Neural progenitor cell (in vitro differentiated cells): ENCODE measurements around the gene CSDE1. TPM values are rescaled to one million over a fixed set of nuclear protein-coding genes. Genes with fewer than 3 reads are reported as not detected.

ENCODE experiments used
- DNase-seq: peaks from one replicate; pipeline ENCODE4 v3.0.0-alpha.2; 2016; ENCODE audit warnings: low spot score
- H2AFZ ChIP-seq: fragments of 200-600 bp; sonication (generic); replicated peaks from 2 replicates; pipeline ENCODE4 v1.6.1; 2016; ENCODE audit warnings: antibody characterized with exemption
- H3F3A ChIP-seq: fragments of 200-600 bp; sonication (generic); 2 replicates; pipeline ENCODE4 v1.6.1; 2016; ENCODE audit warnings: antibody characterized with exemption, low read depth
- H3K27ac ChIP-seq: fragments of 200-600 bp; sonication (generic); 2 replicates; pipeline ENCODE4 v1.5.1; 2016; ENCODE audit warnings: mild to moderate bottlenecking
- H3K27me3 ChIP-seq: fragments of 200-600 bp; sonication (generic); 2 replicates; pipeline ENCODE4 v1.6.1; 2016; ENCODE audit warnings: mild to moderate bottlenecking, moderate library complexity
- H3K36me3 ChIP-seq: fragments of 200-600 bp; sonication (generic); 2 replicates; pipeline ENCODE4 v1.5.1; 2016
- H3K4me1 ChIP-seq: fragments of 200-600 bp; sonication (generic); 2 replicates; pipeline ENCODE4 v1.6.1; 2016; ENCODE audit warnings: mixed run types
- H3K4me2 ChIP-seq: fragments of 200-600 bp; sonication (generic); 2 replicates; pipeline ENCODE4 v1.6.1; 2016
- H3K4me3 ChIP-seq: fragments of 200-600 bp; sonication (generic); 2 replicates; pipeline ENCODE4 v1.5.1; 2016
- H3K79me2 ChIP-seq: fragments of 200-600 bp; sonication (generic); 2 replicates; pipeline ENCODE4 v1.6.1; 2016; ENCODE audit warnings: low read depth
- H3K9ac ChIP-seq: fragments of 200-600 bp; sonication (generic); 2 replicates; pipeline ENCODE4 v1.6.1; 2016
- H3K9me3 ChIP-seq: fragments of 200-600 bp; sonication (generic); 2 replicates; pipeline ENCODE4 v1.5.1; 2016; ENCODE audit warnings: low read depth
- H4K20me1 ChIP-seq: fragments of 200-600 bp; sonication (generic); 2 replicates; pipeline ENCODE4 v1.6.1; 2016; ENCODE audit warnings: low read depth
- H3K27ac Mint-ChIP-seq: 3 replicates; pipeline ENCODE4 v1.8.0; 2021; ENCODE audit warnings: mixed read lengths
- H3K27me3 Mint-ChIP-seq: 2 replicates; pipeline ENCODE4 v1.8.0; 2022; ENCODE audit warnings: low read depth, mild to moderate bottlenecking, inconsistent platforms, moderate library complexity, mixed read lengths; ENCODE audit not compliant: insufficient read depth
- H3K36me3 Mint-ChIP-seq: 3 replicates; pipeline ENCODE4 v1.8.0; 2021; ENCODE audit warnings: mixed read lengths
- H3K4me1 Mint-ChIP-seq: 3 replicates; pipeline ENCODE4 v1.8.0; 2021; ENCODE audit warnings: mixed read lengths
- H3K4me3 Mint-ChIP-seq: 3 replicates; pipeline ENCODE4 v1.8.0; 2021; ENCODE audit warnings: mild to moderate bottlenecking, moderate library complexity, mixed read lengths
- H3K9me3 Mint-ChIP-seq: 3 replicates; pipeline ENCODE4 v1.8.0; 2020; ENCODE audit warnings: mixed read lengths
- EZH2 ChIP-seq: fragments of 200-600 bp; sonication (generic); IDR thresholded peaks from 2 replicates; pipeline ENCODE4 v1.6.1; 2017; ENCODE audit warnings: antibody characterized with exemption, mild to moderate bottlenecking, moderate library complexity
- EZH2phosphoT487 ChIP-seq: fragments of 200-600 bp; sonication (generic); IDR thresholded peaks from 2 replicates; pipeline ENCODE4 v1.6.1; 2017; ENCODE audit warnings: antibody characterized with exemption
- total RNA-seq: library from RNA; depleted of rRNA; stranded (reverse); fragments of >200 nt; gene quantifications from 2 replicates; pipeline ENCODE4 v1.2.3, GENCODE V29; 2015; ENCODE audit warnings: low replicate concordance
- TF ChIP-seq, protein P1 (sequence below): fragments of 200-600 bp; sonication (generic); IDR thresholded peaks from 2 replicates; pipeline ENCODE4 v1.5.1; 2017; ENCODE audit warnings: antibody characterized with exemption, mild to moderate bottlenecking

Gene CSDE1
- total RNA-seq, 1 donor from 2014 or later = 1,362 TPM

DNA sequence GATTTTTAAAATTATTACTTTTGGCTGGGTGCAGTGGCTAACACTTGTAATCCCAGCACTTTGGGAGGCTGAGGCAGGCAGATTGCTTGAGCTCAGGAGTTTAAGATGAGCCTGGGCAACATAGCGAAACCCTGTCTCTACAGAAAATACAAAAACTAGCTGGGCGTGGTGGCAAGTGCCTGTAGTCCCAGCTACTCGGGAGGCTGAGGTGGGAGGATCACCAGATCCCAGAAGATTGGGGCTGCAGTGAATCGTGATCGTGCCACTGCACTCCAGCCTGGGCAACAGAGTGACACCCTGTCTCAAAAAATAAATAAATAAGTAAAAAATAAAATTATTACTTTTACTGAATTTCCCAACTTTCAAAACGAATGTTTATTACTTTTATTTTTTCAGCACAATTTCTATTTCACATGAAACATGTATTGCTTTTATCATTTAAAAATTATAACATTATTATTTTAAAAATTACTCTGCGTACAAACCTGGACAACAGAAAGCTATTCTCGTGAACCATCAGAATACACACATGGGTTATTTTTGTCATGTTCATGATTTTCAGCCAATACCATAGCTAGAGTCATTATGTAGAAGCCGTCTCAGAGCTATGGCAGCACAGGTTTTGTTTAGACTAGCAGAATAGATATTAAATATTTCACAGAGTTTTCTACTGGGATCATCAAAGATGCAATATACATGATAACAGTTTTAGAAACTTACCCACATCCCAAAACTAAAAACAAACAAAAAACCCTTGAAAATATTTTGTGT, 63.1 kb downstream of the CSDE1 start:
- Histone ChIP-seq H2AFZ (no peak overlapping the region), H3F3A (no peaks in the 10 kb centered on the region), H4K20me1 (no peaks in the 10 kb centered on the region), H3K4me1 (no peaks in the 10 kb centered on the region), H3K27ac (no peak overlapping the region), H3K27me3 (peaks cover 7% of the 10 kb centered on the region), H3K9me3 (no peaks in the 10 kb centered on the region), H3K9ac (no peak overlapping the region), H3K4me3 (no peak overlapping the region), H3K4me2 (no peak overlapping the region), H3K36me3 (no peaks in the 10 kb centered on the region), H3K79me2 (no peaks in the 10 kb centered on the region)
- H3K27me3 Mint-ChIP-seq = peaks cover under 1% of the 10 kb centered on the region
- no peak overlapping the region for H3K4me3 Mint-ChIP-seq
- no peaks in the 10 kb centered on the region for H3K36me3 Mint-ChIP-seq
- no peak for DNase-seq
- H3K27ac Mint-ChIP-seq = no peak overlapping the region
- no peaks in the 10 kb centered on the region for H3K9me3 Mint-ChIP-seq
- no peaks in the 10 kb centered on the region for H3K4me1 Mint-ChIP-seq
- no peak for TF ChIP-seq EZH2phosphoT487
- no peak for TF ChIP-seq EZH2
- TF ChIP-seq, protein P1, sequence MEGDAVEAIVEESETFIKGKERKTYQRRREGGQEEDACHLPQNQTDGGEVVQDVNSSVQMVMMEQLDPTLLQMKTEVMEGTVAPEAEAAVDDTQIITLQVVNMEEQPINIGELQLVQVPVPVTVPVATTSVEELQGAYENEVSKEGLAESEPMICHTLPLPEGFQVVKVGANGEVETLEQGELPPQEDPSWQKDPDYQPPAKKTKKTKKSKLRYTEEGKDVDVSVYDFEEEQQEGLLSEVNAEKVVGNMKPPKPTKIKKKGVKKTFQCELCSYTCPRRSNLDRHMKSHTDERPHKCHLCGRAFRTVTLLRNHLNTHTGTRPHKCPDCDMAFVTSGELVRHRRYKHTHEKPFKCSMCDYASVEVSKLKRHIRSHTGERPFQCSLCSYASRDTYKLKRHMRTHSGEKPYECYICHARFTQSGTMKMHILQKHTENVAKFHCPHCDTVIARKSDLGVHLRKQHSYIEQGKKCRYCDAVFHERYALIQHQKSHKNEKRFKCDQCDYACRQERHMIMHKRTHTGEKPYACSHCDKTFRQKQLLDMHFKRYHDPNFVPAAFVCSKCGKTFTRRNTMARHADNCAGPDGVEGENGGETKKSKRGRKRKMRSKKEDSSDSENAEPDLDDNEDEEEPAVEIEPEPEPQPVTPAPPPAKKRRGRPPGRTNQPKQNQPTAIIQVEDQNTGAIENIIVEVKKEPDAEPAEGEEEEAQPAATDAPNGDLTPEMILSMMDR = no peak

DNA sequence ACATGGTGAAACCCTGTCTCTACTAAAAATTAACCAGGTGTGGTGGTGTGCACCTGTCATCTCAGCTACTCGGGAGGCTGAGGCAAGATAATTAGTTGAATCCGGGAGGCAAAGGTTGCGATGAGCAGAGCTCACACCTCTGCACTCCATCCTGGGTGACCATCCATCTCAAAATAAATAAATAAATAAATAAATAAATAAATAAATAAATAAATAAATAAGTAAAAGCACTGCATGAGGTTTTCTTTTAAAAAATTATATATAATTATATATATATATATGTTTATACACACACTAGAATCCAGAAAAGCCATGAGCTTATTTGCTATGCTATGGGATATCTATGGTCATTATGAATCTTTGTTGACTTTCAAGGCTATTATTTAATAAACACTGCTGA, 64.8 kb downstream of the CSDE1 start:
- H3K9ac ChIP-seq = no peak overlapping the region
- H3K4me1 ChIP-seq = no peaks in the 10 kb centered on the region
- H4K20me1 ChIP-seq = no peaks in the 10 kb centered on the region
- H3K79me2 ChIP-seq = no peaks in the 10 kb centered on the region
- no peak overlapping the region for H3K27ac Mint-ChIP-seq
- no peaks in the 10 kb centered on the region for H3K36me3 Mint-ChIP-seq
- no peaks in the 10 kb centered on the region for H3F3A ChIP-seq
- no peaks in the 10 kb centered on the region for H3K36me3 ChIP-seq
- no peaks in the 10 kb centered on the region for H3K4me1 Mint-ChIP-seq
- DNase-seq = no peak
- TF ChIP-seq EZH2 = no peak
- no peak for TF ChIP-seq EZH2phosphoT487
- H3K9me3 Mint-ChIP-seq = no peaks in the 10 kb centered on the region
- H3K4me3 ChIP-seq = no peak overlapping the region
- peaks cover 8% of the 10 kb centered on the region for H3K27me3 ChIP-seq
- H3K4me2 ChIP-seq = no peak overlapping the region
- H3K4me3 Mint-ChIP-seq = no peak overlapping the region
- H3K27ac ChIP-seq = no peak overlapping the region
- no peak overlapping the region for H2AFZ ChIP-seq
- H3K9me3 ChIP-seq = no peaks in the 10 kb centered on the region
- H3K27me3 Mint-ChIP-seq = no peaks in the 10 kb centered on the region

DNA sequence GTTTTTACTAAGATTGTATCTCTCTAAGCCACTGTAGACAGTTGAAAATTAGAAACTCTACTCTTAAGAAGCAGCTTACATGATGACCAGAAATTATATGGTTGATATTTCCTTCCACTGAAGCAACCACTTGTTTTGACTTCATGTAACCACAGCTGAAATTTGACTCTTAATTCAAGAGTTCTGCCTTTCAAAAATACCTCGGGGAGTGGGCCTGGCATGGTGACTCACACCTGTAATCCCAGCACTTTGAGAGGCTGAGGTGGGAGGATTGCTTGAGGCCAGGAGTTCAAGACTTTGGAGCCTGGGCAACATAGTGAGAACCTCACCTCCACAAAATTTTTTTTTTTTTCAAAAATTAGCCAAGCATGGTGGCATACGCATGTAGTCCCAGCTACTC, 66.7 kb downstream of the CSDE1 start:
- no peak for TF ChIP-seq EZH2
- TF ChIP-seq, protein P1 = no peak
- no peaks in the 10 kb centered on the region for H3K79me2 ChIP-seq
- H3K4me3 ChIP-seq = no peak overlapping the region
- no peak for DNase-seq
- H3K9ac ChIP-seq = no peak overlapping the region
- Mint-ChIP-seq H3K27ac (no peak overlapping the region), H3K4me1 (no peaks in the 10 kb centered on the region), H3K4me3 (no peak overlapping the region), H3K36me3 (no peaks in the 10 kb centered on the region), H3K9me3 (no peaks in the 10 kb centered on the region), H3K27me3 (no peaks in the 10 kb centered on the region)
- H3K27me3 ChIP-seq = peaks cover 13% of the 10 kb centered on the region
- no peaks in the 10 kb centered on the region for H4K20me1 ChIP-seq
- H3K4me1 ChIP-seq = no peaks in the 10 kb centered on the region
- H3K9me3 ChIP-seq = no peaks in the 10 kb centered on the region
- no peak overlapping the region for H3K27ac ChIP-seq
- no peak overlapping the region for H2AFZ ChIP-seq
- no peak overlapping the region for H3K4me2 ChIP-seq
- no peaks in the 10 kb centered on the region for H3K36me3 ChIP-seq
- no peaks in the 10 kb centered on the region for H3F3A ChIP-seq

DNA sequence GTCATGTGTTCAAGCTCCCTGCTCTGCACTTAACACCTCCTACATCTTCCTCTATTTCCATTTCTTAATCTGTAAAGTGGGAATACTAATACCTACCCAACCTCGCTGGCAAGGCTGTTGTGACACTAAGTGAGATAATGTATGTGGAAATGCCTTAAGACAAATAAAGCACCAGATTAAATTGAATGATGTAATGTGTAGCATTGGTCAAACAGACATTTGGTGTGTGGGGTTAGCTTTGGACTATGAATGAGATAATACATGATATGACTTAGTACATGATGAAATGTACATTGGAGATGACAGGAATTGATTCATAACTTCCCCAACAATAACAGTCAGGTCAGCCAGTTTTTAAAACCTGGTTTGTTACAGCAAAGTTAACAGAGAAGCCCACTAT, 67.6 kb downstream of the CSDE1 start:
- Histone ChIP-seq H3K4me3 (no peak overlapping the region), H4K20me1 (no peaks in the 10 kb centered on the region), H3F3A (no peaks in the 10 kb centered on the region), H3K27me3 (peaks cover 22% of the 10 kb centered on the region), H3K79me2 (no peaks in the 10 kb centered on the region), H3K4me2 (no peak overlapping the region), H3K4me1 (no peaks in the 10 kb centered on the region), H2AFZ (no peak overlapping the region), H3K9me3 (no peaks in the 10 kb centered on the region), H3K27ac (no peak overlapping the region), H3K36me3 (no peaks in the 10 kb centered on the region), H3K9ac (no peak overlapping the region)
- H3K4me3 Mint-ChIP-seq = no peak overlapping the region
- TF ChIP-seq, protein P1 = no peak
- TF ChIP-seq EZH2phosphoT487 (no peak), EZH2 (no peak)
- H3K36me3 Mint-ChIP-seq = no peaks in the 10 kb centered on the region
- DNase-seq = no peak
- no peaks in the 10 kb centered on the region for H3K9me3 Mint-ChIP-seq
- no peaks in the 10 kb centered on the region for H3K27me3 Mint-ChIP-seq
- H3K27ac Mint-ChIP-seq = no peak overlapping the region
- H3K4me1 Mint-ChIP-seq = no peaks in the 10 kb centered on the region
